Hepatocyte (in vitro differentiated cells): Measurements from ENCODE around the gene AP5Z1.

Source experiments
- EZH2 ChIP-seq: fragments of 200-600 bp; sonication (generic); IDR thresholded peaks from 2 replicates; pipeline ENCODE4 v1.6.1; 2016; ENCODE audit warnings: antibody characterized with exemption, mild to moderate bottlenecking, borderline replicate concordance
- TF ChIP-seq, protein P1 (sequence below): fragments of 200-600 bp; sonication (generic); IDR thresholded peaks from 2 replicates; pipeline ENCODE4 v1.5.1; 2016; ENCODE audit warnings: antibody characterized with exemption, mild to moderate bottlenecking; ENCODE audit not compliant: poor library complexity

GRCh38 chr7:4798706-4799235, 23.3 kb downstream of the AP5Z1 start:
- TF ChIP-seq, protein P1, sequence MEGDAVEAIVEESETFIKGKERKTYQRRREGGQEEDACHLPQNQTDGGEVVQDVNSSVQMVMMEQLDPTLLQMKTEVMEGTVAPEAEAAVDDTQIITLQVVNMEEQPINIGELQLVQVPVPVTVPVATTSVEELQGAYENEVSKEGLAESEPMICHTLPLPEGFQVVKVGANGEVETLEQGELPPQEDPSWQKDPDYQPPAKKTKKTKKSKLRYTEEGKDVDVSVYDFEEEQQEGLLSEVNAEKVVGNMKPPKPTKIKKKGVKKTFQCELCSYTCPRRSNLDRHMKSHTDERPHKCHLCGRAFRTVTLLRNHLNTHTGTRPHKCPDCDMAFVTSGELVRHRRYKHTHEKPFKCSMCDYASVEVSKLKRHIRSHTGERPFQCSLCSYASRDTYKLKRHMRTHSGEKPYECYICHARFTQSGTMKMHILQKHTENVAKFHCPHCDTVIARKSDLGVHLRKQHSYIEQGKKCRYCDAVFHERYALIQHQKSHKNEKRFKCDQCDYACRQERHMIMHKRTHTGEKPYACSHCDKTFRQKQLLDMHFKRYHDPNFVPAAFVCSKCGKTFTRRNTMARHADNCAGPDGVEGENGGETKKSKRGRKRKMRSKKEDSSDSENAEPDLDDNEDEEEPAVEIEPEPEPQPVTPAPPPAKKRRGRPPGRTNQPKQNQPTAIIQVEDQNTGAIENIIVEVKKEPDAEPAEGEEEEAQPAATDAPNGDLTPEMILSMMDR = no peak
- TF ChIP-seq EZH2 = no peak
